Erythroblast (primary cell): ENCODE measurements around the gene ATP8B1.

Source experiments
- GATA1 ChIP-seq: IDR thresholded peaks from 2 replicates; pipeline ENCODE4 v1.6.1; 2011; ENCODE audit warnings: low read depth, mild to moderate bottlenecking, control low read depth, low read length, moderate library complexity
- POLR2A ChIP-seq: IDR thresholded peaks from 2 replicates; pipeline ENCODE4 v1.6.1; 2011; ENCODE audit warnings: mild to moderate bottlenecking, low read length

DNA sequence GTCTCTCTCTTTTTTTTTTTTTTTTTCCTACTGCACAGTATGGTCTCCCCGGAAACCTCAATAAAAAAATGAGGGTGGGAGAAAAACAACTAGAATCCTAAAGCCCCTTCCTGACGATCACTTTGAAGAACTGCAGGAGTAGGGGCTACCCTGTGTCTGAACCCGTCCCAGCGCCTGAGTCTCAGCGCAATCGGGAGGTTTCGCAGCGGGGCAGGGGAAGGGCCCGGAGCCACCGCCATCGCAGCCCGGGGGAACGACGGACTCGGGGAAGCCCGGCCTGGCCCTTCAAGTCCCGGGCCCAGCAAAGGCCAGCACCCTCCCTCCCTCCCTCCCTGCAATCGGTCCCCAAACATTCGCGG lies 181.9 kb downstream of the ATP8B1 start:
- TF ChIP-seq POLR2A (no peak), GATA1 (no peak)
